HUES64 (cell line): ENCODE measurements around the gene PAPOLA.

Experiments
- H3K27ac ChIP-seq: 2 replicates; pipeline ENCODE4 v1.7.0; 2013; ENCODE audit warnings: low read depth, low read length, inconsistent platforms
- H3K27me3 ChIP-seq: 2 replicates; pipeline ENCODE4 v1.6.1; 2013; ENCODE audit warnings: mild to moderate bottlenecking, low read length; ENCODE audit not compliant: insufficient read depth
- H3K36me3 ChIP-seq: 2 replicates; pipeline ENCODE4 v1.6.1; 2013; ENCODE audit warnings: mild to moderate bottlenecking, low read length; ENCODE audit not compliant: insufficient read depth
- H3K4me1 ChIP-seq: 2 replicates; pipeline ENCODE4 v1.6.1; 2013; ENCODE audit warnings: mild to moderate bottlenecking, low read length, moderate library complexity; ENCODE audit not compliant: insufficient read depth
- H3K4me3 ChIP-seq: 2 replicates; pipeline ENCODE4 v1.5.1; 2013; ENCODE audit warnings: mild to moderate bottlenecking, low read length, moderate library complexity
- H3K9ac ChIP-seq: 2 replicates; pipeline ENCODE4 v1.6.1; 2013; ENCODE audit warnings: mild to moderate bottlenecking, low read depth, low read length
- H3K9me3 ChIP-seq: 2 replicates; pipeline ENCODE4 v1.6.1; 2013; ENCODE audit warnings: low read depth, low read length; ENCODE audit not compliant: insufficient read depth
- WGBS: fragments of 150-250, 120-280 bp; methylation state at CpG from one replicate; pipeline ENCODE4 v1.1.7; 2013; ENCODE audit warnings: missing lambda C conversion rate; 5-methylcytosine and 5-hydroxymethylcytosine counted together

PAPOLA gene

GRCh38 chr14:96602186-96602585, 100.0 kb downstream of the PAPOLA start:
- 98% methylated on average over 2 of the region's 2 CpGs for WGBS
- no peaks in the 10 kb centered on the region for H3K4me1 ChIP-seq
- H3K9me3 ChIP-seq, result no peaks in the 10 kb centered on the region
- no peaks in the 10 kb centered on the region for H3K27me3 ChIP-seq
- no peaks in the 10 kb centered on the region for H3K36me3 ChIP-seq
- H3K9ac ChIP-seq, result no peak overlapping the region
- H3K4me3 ChIP-seq, result no peak overlapping the region
- H3K27ac ChIP-seq, result no peak overlapping the region

DNA sequence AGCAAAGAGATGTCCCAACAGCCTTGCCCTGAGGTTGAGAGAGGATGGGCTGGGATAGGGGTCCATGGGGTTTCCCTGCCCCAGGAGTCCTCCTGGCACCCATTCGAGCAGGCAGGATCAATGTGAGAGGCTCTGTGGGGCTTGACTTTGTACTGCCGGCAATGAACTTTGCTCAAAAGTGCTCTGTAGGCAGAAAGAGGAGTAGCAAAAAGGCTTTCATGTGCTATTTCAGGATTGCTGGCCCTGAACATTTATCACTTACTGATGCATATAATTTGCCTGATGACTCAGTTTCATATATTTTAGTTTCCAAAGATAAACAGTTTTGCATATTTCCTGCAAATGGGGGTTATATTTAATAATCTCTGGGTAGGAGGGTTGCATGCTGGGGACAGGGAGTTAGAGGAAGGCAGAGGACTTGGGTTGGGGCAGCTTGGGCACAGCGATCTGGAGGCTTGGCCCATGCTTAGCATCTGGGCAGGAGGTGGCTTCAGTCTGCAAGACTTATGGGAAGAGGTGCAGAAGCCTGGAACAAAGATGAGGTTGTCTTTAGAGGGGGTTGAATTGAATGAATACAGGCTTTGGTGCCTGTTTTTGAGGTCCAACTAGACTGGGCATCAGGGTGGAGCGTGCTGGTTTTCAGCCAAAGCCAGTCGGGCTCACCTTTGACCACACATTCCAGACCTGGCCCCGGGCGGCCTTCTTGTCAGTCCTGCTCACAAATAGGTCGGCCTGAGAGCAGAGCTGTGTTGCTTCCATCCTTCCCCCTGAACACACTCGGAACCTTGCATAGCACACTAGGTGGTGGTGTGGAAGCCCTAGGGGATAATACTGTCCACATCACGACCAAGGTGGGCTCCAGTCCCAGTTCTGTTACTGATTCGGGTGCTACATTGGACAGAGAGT, 101.4 kb downstream of the PAPOLA start:
- Histone ChIP-seq H3K36me3 (no peaks in the 10 kb centered on the region), H3K4me1 (no peaks in the 10 kb centered on the region), H3K4me3 (no peak overlapping the region), H3K27me3 (no peaks in the 10 kb centered on the region), H3K9me3 (no peaks in the 10 kb centered on the region), H3K9ac (no peak overlapping the region), H3K27ac (no peak overlapping the region)
- WGBS, result 91% methylated on average over 11 of the region's 11 CpGs

DNA sequence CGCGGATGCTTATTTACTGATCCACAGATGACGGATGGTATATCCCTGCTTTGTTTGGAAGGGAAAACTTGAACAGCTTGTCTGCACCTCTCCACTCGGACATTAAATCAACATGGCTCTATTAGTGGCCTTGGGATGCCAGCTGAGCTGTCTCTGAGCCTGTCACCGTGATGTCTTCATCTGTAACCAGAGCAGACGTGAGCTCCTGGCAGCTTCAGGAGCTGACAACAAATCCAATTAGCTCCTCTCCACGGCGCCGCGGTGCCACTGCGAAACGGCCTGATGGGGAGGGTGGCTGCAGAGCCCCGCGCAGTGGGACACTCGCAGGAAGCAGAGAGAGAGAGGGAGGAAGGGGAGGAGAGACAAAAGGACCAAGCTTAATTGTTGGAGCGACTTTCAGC, 112.3 kb downstream of the PAPOLA start:
- no peak overlapping the region for H3K4me3 ChIP-seq
- WGBS, result 89% methylated on average over 16 of the region's 16 CpGs
- H3K27me3 ChIP-seq, result no peaks in the 10 kb centered on the region
- no peak overlapping the region for H3K27ac ChIP-seq
- H3K36me3 ChIP-seq, result no peaks in the 10 kb centered on the region
- no peaks in the 10 kb centered on the region for H3K9me3 ChIP-seq
- no peak overlapping the region for H3K9ac ChIP-seq
- H3K4me1 ChIP-seq, result no peaks in the 10 kb centered on the region

- H3K27me3 ChIP-seq, result no peaks in the 10 kb centered on the region
Measured at GRCh38 chr14:96616161-96616721, 114.1 kb downstream of the PAPOLA start.

More at GRCh38 chr14:96616161-96616721, 114.1 kb downstream of the PAPOLA start:
- Histone ChIP-seq H3K4me3 (no peak overlapping the region), H3K9me3 (no peaks in the 10 kb centered on the region), H3K4me1 (no peaks in the 10 kb centered on the region), H3K9ac (no peak overlapping the region), H3K36me3 (no peaks in the 10 kb centered on the region), H3K27ac (no peak overlapping the region)
- 78% methylated on average over 14 of the region's 14 CpGs for WGBS
